H9 (cell line): ENCODE measurements around the gene VDAC1. TPM values are rescaled to one million over a fixed set of nuclear protein-coding genes. Genes with fewer than 3 reads are reported as not detected.

Source experiments
- DNase-seq: peaks from one replicate; pipeline ENCODE4 v3.0.0-alpha.2; 2017
- H2AFZ ChIP-seq: one replicate; pipeline ENCODE4 v1.6.1; 2013; ENCODE audit warnings: mild to moderate bottlenecking, low read length, control low read depth, moderate library complexity
- H2AK5ac ChIP-seq: 2 replicates; pipeline ENCODE4 v1.6.1; 2013; ENCODE audit warnings: low read length, control low read depth, mixed read lengths; ENCODE audit not compliant: insufficient read length
- H2BK120ac ChIP-seq: one replicate; pipeline ENCODE4 v1.6.1; 2013; ENCODE audit warnings: low read depth, mild to moderate bottlenecking, low read length, control low read depth, inconsistent platforms; ENCODE audit not compliant: poor library complexity, severe bottlenecking
- H2BK12ac ChIP-seq: 2 replicates; pipeline ENCODE4 v1.6.1; 2013; ENCODE audit warnings: low read length, control low read depth, mixed read lengths, low read depth; ENCODE audit not compliant: insufficient read length
- H2BK15ac ChIP-seq: 2 replicates; pipeline ENCODE4 v1.6.1; 2013; ENCODE audit warnings: low read depth, low read length, control low read depth
- H2BK20ac ChIP-seq: one replicate; pipeline ENCODE4 v1.6.1; 2013; ENCODE audit warnings: low read depth, mild to moderate bottlenecking, low read length, control low read depth, inconsistent platforms; ENCODE audit not compliant: poor library complexity, severe bottlenecking
- H2BK5ac ChIP-seq: 2 replicates; pipeline ENCODE4 v1.6.1; 2013; ENCODE audit warnings: low read length, control low read depth, mixed read lengths; ENCODE audit not compliant: insufficient read length
- H3K14ac ChIP-seq: 2 replicates; pipeline ENCODE4 v1.6.1; 2013; ENCODE audit warnings: low read length, control low read depth; ENCODE audit not compliant: insufficient read depth
- H3K18ac ChIP-seq: 2 replicates; pipeline ENCODE4 v1.6.1; 2013; ENCODE audit warnings: low read depth, mild to moderate bottlenecking, mixed read lengths, low read length, control low read depth; ENCODE audit not compliant: insufficient read length
- H3K23ac ChIP-seq: 2 replicates; pipeline ENCODE4 v1.6.1; 2013; ENCODE audit warnings: low read length, control low read depth, mixed read lengths, low read depth; ENCODE audit not compliant: insufficient read length
- H3K23me2 ChIP-seq: 2 replicates; pipeline ENCODE4 v1.6.1; 2013; ENCODE audit warnings: low read depth, mild to moderate bottlenecking, mixed read lengths, low read length, control low read depth; ENCODE audit not compliant: insufficient read length, poor library complexity, severe bottlenecking
- H3K27ac ChIP-seq: 2 replicates; pipeline ENCODE4 v1.5.1; 2013; ENCODE audit warnings: low read length, control low read depth, mixed read lengths, low read depth; ENCODE audit not compliant: insufficient read length
- H3K27me3 ChIP-seq: 2 replicates; pipeline ENCODE4 v1.6.1; 2013; ENCODE audit warnings: low read length, control low read depth, inconsistent platforms; ENCODE audit not compliant: insufficient read depth
- H3K4ac ChIP-seq: 2 replicates; pipeline ENCODE4 v1.6.1; 2013; ENCODE audit warnings: low read depth, mild to moderate bottlenecking, control low read depth, inconsistent platforms, low read length, moderate library complexity
- H3K4me1 ChIP-seq: 2 replicates; pipeline ENCODE4 v1.6.1; 2013; ENCODE audit warnings: low read length, control low read depth, inconsistent platforms; ENCODE audit not compliant: insufficient read depth
- H3K4me2 ChIP-seq: 2 replicates; pipeline ENCODE4 v1.6.1; 2013; ENCODE audit warnings: low read length, control low read depth, mixed read lengths; ENCODE audit not compliant: insufficient read length, insufficient read depth
- H3K56ac ChIP-seq: 2 replicates; pipeline ENCODE4 v1.6.1; 2013; ENCODE audit warnings: low read depth, mild to moderate bottlenecking, mixed read lengths, low read length, control low read depth; ENCODE audit not compliant: insufficient read length
- H3K79me1 ChIP-seq: 2 replicates; pipeline ENCODE4 v1.6.1; 2013; ENCODE audit warnings: low read depth, mild to moderate bottlenecking, moderate library complexity, low read length, control low read depth, inconsistent platforms; ENCODE audit not compliant: insufficient read depth, poor library complexity, severe bottlenecking
- H3K79me2 ChIP-seq: 2 replicates; pipeline ENCODE4 v1.6.1; 2013; ENCODE audit warnings: low read length, control low read depth, inconsistent platforms; ENCODE audit not compliant: insufficient read depth
- H3K9ac ChIP-seq: 2 replicates; pipeline ENCODE4 v1.6.1; 2013; ENCODE audit warnings: low read length, control low read depth, mixed read lengths; ENCODE audit not compliant: insufficient read length; ENCODE audit errors: extremely low read depth
- H3K9me3 ChIP-seq: one replicate; pipeline ENCODE4 v1.6.1; 2013; ENCODE audit warnings: low read depth, low read length, inconsistent platforms; ENCODE audit not compliant: control insufficient read depth
- H3T11ph ChIP-seq: one replicate; pipeline ENCODE4 v1.6.1; 2013; ENCODE audit warnings: mild to moderate bottlenecking, low read length, control low read depth, inconsistent platforms
- H4K20me1 ChIP-seq: one replicate; pipeline ENCODE4 v1.6.1; 2013; ENCODE audit not compliant: control insufficient read depth, insufficient read length, insufficient read depth
- H4K5ac ChIP-seq: 2 replicates; pipeline ENCODE4 v1.6.1; 2013; ENCODE audit warnings: low read depth, mild to moderate bottlenecking, mixed read lengths, low read length, control low read depth; ENCODE audit not compliant: insufficient read length
- H4K8ac ChIP-seq: replicated peaks from 2 replicates; pipeline ENCODE4 v1.6.1; 2013; ENCODE audit warnings: low read length, control low read depth, mixed read lengths, low read depth; ENCODE audit not compliant: insufficient read length
- H4K91ac ChIP-seq: 2 replicates; pipeline ENCODE4 v1.6.1; 2013; ENCODE audit warnings: low read depth, mild to moderate bottlenecking, moderate library complexity, mixed read lengths, low read length, control low read depth; ENCODE audit not compliant: insufficient read length
- H3K27ac Mint-ChIP-seq, 3 experiments: 2 replicates in 2 of 3; 3 replicates in 1 of 3; pipeline ENCODE4 v1.8.0; 2020 to 2021; ENCODE audit warnings: mixed read lengths in 3 of 3, mild to moderate bottlenecking in 1 of 3, moderate library complexity in 1 of 3
- H3K27me3 Mint-ChIP-seq: 2 replicates; pipeline ENCODE4 v1.8.0; 2021; ENCODE audit warnings: low read depth, mild to moderate bottlenecking, moderate library complexity, mixed read lengths
- H3K36me3 Mint-ChIP-seq, 3 experiments: 2 replicates in 2 of 3; 3 replicates in 1 of 3; pipeline ENCODE4 v1.8.0; 2020 to 2021; ENCODE audit warnings: low read depth in 3 of 3, mixed read lengths in 3 of 3; ENCODE audit not compliant: insufficient read depth in 1 of 3
- H3K4me1 Mint-ChIP-seq, 2 experiments: 2 replicates each; pipeline ENCODE4 v1.8.0; 2020; ENCODE audit warnings: mixed read lengths in 2 of 2
- H3K4me3 Mint-ChIP-seq, 2 experiments: 2 replicates in 1 of 2; 3 replicates in 1 of 2; pipeline ENCODE4 v1.8.0; 2020 to 2021; ENCODE audit warnings: mild to moderate bottlenecking in 2 of 2, mixed read lengths in 2 of 2, moderate library complexity in 1 of 2
- H3K9me3 Mint-ChIP-seq, 2 experiments: 2 replicates in 1 of 2; 3 replicates in 1 of 2; pipeline ENCODE4 v1.8.0; 2020; ENCODE audit warnings: mild to moderate bottlenecking in 2 of 2, mixed read lengths in 2 of 2, moderate library complexity in 1 of 2
- CTCF ChIP-seq: fragments of 200-600 bp; sonication (generic); conservative IDR thresholded peaks from 3 replicates; pipeline ENCODE4 v1.8.0; 2021; ENCODE audit warnings: antibody characterized with exemption, mild to moderate bottlenecking
- WGBS: extraction: QIAGEN DNeasy Blood & Tissue Kit; methylation state at CpG from one replicate; pipeline ENCODE4 v1.1.7; 2013; ENCODE audit warnings: missing lambda C conversion rate, low lambda C conversion rate, mixed read lengths; ENCODE audit not compliant: insufficient read length; ENCODE audit errors: extremely low coverage; 5-methylcytosine and 5-hydroxymethylcytosine counted together
- total RNA-seq: library from RNA; stranded (reverse); gene quantifications from 2 replicates; pipeline ENCODE4 v1.2.1, GENCODE V29; 2021

The VDAC1 gene
- total RNA-seq, 1 experiment from 2014 or later, result 208 TPM

GRCh38 chr5:133930813-133931090 lies 74.0 kb downstream of the VDAC1 start:
- Histone ChIP-seq H3K27me3 (no peaks in the 10 kb centered on the region), H4K8ac (no peak overlapping the region), H3K18ac (no peak overlapping the region), H3K4me2 (no peak overlapping the region), H3K9ac (no peak overlapping the region), H2BK12ac (no peak overlapping the region), H3K14ac (no peak overlapping the region), H2AFZ (no peak overlapping the region), H3K56ac (no peak overlapping the region), H3K23ac (no peak overlapping the region), H3K27ac (no peak overlapping the region), H4K91ac (no peak overlapping the region), H2BK20ac (no peak overlapping the region), H2BK120ac (no peak overlapping the region), H3K23me2 (no peaks in the 10 kb centered on the region), H2BK15ac (no peak overlapping the region), H4K5ac (no peak overlapping the region), H3K4ac (no peak overlapping the region), H2AK5ac (no peak overlapping the region), H4K20me1 (no peaks in the 10 kb centered on the region), H3K79me2 (no peaks in the 10 kb centered on the region), H2BK5ac (no peak overlapping the region), H3T11ph (no peak overlapping the region), H3K79me1 (no peaks in the 10 kb centered on the region), H3K9me3 (no peaks in the 10 kb centered on the region), H3K4me1 (no peaks in the 10 kb centered on the region)
- Mint-ChIP-seq H3K27me3 (peaks cover 2% of the 10 kb centered on the region), H3K4me1 (peaks cover 0 to 3% of the 10 kb centered on the region in 2 experiments; a peak in 1 of 4 replicates), H3K27ac (no peak overlapping the region), H3K4me3 (no peak overlapping the region), H3K9me3 (peaks cover under 1% of the 10 kb centered on the region in 2 experiments; a peak in 2 of 5 replicates), H3K36me3 (no peaks in the 10 kb centered on the region)
- no peak for TF ChIP-seq CTCF
- no peak for DNase-seq
- WGBS, result no CpG with 5 or more reads among the region's 3 CpGs
